Stimulated activated CD4-positive, alpha-beta T cell treated with anti-CD3 and anti-CD28 coated beads, Interleukin-4, amount 100 ng/mL, for 4 hours (primary cell): ENCODE measurements around the gene RHO.
"Not testable (repeated sequence)": the region's sequence is repeated elsewhere in the genome, so short reads cannot be mapped to it uniquely, and the experiment has no call there.

Experiments used
- DNase-seq, 2 experiments: peaks; one replicate each; pipeline ENCODE4 v3.0.0-alpha.2; 2020

The RHO gene

DNA sequence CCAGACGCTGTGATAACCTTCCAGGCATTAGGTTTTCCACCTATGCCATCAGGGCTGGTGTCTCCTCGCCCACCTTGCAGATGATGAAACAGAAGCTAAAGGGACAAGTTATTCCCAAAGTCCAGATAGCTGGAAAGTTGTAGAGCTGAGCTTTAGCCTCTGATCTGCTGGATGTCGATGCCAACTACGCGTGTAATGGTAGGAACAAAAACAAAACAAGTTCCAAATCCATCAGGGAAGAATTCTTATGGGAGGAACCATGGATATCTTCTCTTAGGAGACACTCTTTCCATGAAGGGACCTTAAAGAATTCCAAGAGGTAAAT is 28.1 kb upstream of the RHO start:
- DNase-seq: no peak

- no peak for DNase-seq
These were observed 26.8 kb upstream of the RHO start for GRCh38 chr3:129501630-129502029.

DNA sequence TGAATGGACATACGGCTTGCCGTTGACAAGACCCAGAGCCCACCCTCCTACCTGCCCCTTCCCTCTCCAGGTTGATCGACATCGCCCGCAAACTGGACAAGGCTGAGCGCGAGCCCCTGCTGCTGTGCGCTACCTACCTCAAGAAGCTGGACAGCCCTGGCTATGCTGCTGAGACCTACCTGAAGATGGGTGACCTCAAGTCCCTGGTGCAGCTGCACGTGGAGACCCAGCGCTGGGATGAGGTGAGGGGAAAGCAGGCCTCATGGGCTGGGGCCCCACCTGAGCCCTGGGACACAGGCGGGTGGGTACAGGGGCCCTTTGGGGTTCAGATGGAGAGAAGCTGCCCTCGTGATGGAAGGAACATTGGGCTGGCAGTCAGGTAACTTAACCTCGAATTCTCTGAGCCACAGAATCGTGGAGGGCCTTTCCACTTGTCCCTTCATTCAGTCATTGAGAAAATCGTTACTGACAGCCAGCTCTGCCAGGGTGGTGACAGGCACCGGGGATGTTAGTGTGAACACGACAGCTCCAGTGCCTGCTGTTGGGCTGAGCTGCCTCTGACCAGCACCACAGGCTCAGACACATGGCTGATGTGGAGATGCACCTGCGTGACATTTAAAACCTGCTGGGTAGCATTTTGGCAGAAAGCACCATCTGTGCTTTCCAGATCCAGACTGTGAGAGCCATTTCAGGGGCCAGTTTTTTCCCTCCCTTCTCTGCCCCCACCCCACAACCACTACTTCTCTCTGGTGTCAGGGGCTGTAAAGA is 25.6 kb upstream of the RHO start:
- no peak for DNase-seq

DNA sequence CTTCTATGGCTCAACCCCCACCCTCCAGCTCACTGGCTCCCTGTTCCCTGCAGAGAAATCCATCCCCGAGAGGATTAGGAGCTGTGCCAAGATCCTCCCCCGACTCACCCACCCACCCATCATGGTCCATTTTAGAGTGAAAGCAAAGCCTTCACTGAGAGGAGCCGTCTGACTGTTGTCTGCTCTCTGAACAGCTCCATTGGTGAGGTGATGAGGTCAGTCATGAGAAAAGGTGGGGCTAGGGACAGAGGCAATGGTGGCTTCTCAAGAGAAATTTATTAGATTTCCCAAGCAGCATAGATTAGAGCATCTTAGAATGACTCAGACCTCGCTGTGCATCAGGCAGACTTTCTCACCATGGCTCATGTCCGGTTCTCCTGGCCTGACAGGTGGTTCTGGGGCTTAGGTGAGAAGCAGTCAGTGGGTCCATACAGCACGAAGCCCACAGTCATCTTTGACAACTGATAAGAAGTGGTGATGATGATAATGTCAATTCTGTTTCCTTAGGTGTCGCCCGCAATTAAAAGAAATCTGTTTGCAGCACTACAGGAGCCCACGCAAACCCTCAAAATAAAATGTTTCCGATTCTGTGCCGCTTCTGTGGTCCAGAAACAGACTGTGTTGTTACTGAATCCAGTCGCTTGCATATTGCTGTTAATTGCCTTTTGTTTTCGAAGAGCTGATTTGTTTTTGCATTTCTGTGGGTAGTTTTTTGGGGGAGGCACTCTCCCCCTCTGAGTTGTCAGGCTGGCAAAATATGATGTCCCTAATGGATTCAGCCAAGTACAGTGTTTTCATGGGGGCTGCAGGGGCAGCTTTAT is 24.8 kb upstream of the RHO start:
- no peak for DNase-seq

- DNase-seq: no peak
These were observed 23.9 kb upstream of the RHO start for GRCh38 chr3:129504471-129505100.

DNA sequence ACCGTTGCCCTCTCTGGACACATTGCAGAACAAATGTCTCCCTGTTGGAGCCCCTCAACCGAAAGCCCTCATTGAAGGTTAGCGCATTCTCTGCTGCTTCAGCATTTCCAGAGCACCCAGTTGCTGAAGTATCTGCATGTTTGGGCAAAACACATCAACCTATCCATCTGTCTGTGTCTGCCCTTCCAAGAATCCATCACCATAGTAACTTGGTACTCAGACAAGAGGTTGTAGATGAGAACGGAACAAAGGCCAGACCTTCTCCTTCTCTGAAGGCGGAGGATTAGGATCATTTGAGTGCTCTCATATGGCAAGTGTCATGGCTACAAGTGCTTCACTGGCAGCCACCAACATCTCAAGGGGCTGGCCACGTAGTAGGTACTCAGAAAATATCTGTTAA is 23.1 kb upstream of the RHO start:
- DNase-seq: no peak

DNA sequence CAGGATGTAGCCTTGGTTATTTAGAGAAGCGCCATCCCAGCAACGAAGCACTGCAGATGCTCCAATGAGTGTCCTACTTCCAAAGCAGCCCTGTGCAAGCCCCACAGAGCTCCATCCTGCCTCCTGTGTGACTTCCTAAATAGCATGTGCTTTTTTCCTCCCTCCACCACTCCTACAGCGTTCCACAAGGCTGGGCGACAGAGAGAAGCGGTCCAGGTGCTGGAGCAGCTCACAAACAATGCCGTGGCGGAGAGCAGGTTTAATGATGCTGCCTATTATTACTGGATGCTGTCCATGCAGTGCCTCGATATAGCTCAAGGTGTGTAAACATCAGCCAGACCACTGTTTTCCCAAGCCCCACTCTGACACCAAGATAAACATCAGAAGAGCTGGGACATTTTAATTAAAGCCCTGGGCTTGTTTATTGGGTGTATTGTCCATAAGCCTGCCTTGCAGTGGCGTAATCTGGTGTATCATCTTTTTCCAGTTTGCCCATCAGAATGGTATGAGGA is 22.2 kb upstream of the RHO start:
- DNase-seq: no peak

GRCh38 chr3:129507181-129507831 is 21.1 kb upstream of the RHO start:
- DNase-seq: no peak

GRCh38 chr3:129512595-129512994 is 15.8 kb upstream of the RHO start:
- DNase-seq: no peak

- no peak for DNase-seq
These were observed 14.7 kb upstream of the RHO start for GRCh38 chr3:129513705-129514104.

GRCh38 chr3:129514110-129514509 is 14.3 kb upstream of the RHO start:
- no peak for DNase-seq

DNA sequence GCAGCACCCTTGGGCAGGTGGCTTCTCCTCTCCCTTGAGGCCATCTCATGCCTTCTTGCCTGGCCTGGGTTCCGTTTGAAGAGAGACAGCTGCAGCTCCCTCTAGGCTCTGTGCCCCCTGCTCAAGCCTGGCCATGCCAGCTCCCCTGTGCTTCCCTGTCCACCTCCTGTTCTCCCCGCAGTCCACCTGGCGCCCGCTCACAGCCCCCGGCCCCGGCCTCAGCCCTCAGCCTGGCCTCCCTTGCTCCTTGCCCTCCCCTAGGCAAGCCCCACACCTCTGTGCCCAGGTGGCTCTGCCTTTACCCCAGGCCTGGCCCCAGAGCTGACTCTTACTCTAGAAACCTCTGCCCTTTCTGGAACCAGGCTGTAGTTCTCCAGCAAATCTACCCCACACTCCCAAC is 13.9 kb upstream of the RHO start:
- no peak for DNase-seq

DNA sequence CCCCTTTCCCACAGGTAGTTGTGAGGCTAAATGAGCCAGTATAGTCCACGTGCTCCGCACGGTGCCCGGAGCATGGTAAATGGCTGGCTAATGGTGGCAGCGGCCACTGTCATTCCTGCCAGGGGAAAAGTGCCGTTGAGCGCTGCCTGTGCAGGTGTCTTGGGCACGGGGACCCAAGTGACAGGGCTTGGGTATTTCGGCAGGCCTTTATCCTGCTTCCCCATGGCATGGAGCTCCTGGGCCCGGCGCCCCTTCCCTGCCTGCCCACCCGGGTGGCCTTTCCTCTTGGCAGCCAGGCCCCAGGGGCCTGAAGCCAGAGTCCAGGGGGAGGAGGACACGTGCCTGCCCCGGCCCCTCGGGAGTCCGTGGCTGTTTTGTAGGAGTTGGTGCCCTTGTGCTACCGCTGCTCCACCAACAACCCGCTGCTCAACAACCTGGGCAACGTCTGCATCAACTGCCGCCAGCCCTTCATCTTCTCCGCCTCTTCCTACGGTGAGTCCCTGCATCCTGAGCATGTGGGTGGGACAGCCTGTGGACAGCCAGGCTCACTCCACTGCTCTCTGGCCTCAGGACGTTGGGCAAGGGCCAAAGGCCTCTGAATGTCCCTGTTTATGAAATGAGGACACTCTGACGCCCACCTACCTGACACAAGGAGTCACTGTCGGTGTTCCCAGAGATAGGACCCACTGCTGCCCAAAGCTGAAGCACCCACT is 13.2 kb upstream of the RHO start:
- DNase-seq: not testable (repeated sequence)

- DNase-seq: not testable (repeated sequence)
These were observed 12.5 kb upstream of the RHO start for GRCh38 chr3:129515821-129516432.

GRCh38 chr3:129517516-129517915 is 10.9 kb upstream of the RHO start:
- DNase-seq: no peak

DNA sequence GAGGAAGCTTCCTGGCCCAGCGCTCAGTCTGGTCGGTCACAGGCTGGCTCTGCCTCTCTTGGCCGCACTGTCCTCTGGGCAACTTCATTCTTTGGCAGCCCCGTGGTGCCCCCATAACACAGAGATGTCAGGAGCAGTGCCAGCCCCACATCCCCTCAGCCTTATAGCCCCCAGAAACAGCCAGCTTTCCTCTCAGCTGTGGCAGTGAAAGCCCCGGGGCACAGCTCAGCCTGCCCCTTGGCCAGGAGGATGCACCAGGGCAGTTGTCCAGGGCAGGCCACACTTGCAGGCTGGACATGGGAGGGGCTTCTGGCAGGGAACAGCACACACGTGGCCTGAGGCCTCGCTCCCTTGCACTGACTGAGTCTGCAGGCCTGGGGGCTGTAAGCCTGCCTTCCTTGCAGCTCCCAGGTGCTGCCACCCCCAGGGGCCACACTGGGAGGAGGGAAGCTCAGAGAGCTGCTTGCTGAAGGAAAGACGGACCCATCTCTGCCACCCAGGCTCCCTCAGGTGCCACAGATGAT is 10.3 kb upstream of the RHO start:
- no peak for DNase-seq

DNA sequence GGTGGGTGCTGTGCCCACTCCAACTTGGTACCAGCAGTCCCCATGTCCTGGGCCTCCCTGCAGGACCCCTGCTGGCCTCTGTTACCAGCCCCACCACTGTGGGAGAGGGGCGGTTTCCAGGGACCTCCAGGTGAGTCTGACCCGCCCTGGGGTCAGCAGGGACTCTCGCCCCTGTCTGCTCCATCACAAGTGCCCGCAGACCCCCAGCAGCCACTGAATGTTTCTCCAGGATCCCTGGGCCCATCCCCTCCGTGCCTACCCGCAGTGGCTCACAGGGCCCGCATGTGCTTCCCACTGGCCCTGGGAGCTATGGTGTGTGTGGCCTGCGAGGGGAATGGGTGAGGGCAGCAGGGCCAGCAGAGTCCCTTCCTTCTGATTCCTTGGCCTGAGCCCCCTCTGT is 9.9 kb upstream of the RHO start:
- DNase-seq: no peak

GRCh38 chr3:129519449-129519848 is 9.0 kb upstream of the RHO start:
- no peak for DNase-seq

GRCh38 chr3:129519896-129520715 is 8.3 kb upstream of the RHO start:
- no peak for DNase-seq

DNA sequence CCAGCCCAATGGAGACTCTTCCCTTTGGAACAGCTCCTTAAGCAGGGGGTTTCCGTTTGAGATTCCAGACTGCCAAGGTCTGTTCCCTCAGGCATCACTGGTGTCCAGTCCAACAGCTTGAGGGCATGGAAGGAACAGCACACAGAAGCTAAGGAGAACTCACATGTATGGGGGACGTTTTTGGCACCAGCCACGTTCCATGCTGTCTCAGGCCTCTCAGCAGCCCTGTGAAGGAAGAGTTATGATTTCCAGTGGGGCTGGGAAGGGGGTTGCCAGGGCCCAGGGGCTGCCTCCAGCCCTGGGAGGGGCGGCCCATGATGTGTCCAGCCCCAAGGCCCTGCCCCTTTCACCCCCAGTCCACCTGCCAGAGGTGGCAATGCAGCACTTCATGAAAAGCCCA is 7.5 kb upstream of the RHO start:
- DNase-seq: no peak

- DNase-seq: no peak
These were observed 6.8 kb upstream of the RHO start for GRCh38 chr3:129521611-129522010.
